ENCODE measurements around the gene RAPGEF5.

RAPGEF5 gene

DNA sequence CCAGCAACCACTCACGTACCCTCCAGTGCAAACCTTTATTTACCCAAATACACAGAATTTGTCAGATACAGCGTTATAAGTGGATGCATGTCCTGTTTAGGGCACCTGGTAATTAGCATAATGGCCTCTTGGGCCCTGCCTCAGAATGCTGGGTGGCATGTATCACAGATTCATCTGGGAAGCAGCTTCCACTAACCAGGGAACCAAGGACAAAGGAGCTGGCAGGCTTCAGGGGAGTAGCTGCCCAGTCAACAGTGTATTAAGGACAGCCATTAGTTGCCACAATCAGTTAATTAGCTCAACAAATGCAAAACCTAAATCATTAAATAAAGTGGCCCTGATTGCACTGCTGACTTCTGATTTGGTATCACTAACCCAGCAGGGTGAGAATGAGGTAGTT lies 105.7 kb downstream of the RAPGEF5 start:
- no peak overlapping the region for H3K4me3 Mint-ChIP-seq
- H3K36me3 Mint-ChIP-seq = no peaks in the 10 kb centered on the region

GRCh38 chr7:22250390-22250789 lies 106.6 kb downstream of the RAPGEF5 start:
- H3K9me3 Mint-ChIP-seq = peaks cover 5% of the 10 kb centered on the region
- DNase-seq (ENCODE audit: low spot score in 2 of 2) (no peak), ATAC-seq (no peak)
- H3K36me3 Mint-ChIP-seq = no peaks in the 10 kb centered on the region
- H3K4me1 Mint-ChIP-seq = no peaks in the 10 kb centered on the region
- H3K27ac Mint-ChIP-seq = no peak overlapping the region
- H3K4me3 Mint-ChIP-seq = no peak overlapping the region

More for the DNA sequence above, 105.7 kb downstream of the RAPGEF5 start:
- ATAC-seq = no peak
- Mint-ChIP-seq H3K27ac (no peak overlapping the region), H3K9me3 (no peaks in the 10 kb centered on the region), H3K4me1 (no peaks in the 10 kb centered on the region)
- no peak for DNase-seq (ENCODE audit: low spot score in 2 of 2)

- no peak overlapping the region for H3K4me3 Mint-ChIP-seq
- H3K4me1 Mint-ChIP-seq = no peaks in the 10 kb centered on the region
- H3K27ac Mint-ChIP-seq = no peak overlapping the region
- ATAC-seq = no peak
- H3K9me3 Mint-ChIP-seq = peaks cover 6% of the 10 kb centered on the region
- no peaks in the 10 kb centered on the region for H3K36me3 Mint-ChIP-seq
- no peak for DNase-seq (ENCODE audit: low spot score in 2 of 2)
Observed at GRCh38 chr7:22248111-22248809, 108.7 kb downstream of the RAPGEF5 start.

GRCh38 chr7:22241805-22242390 lies 115.1 kb downstream of the RAPGEF5 start:
- Mint-ChIP-seq H3K4me3 (no peak overlapping the region), H3K9me3 (peaks cover 6% of the 10 kb centered on the region)
- no peak for DNase-seq (ENCODE audit: low spot score in 2 of 2)

GRCh38 chr7:22240904-22241571 lies 115.9 kb downstream of the RAPGEF5 start:
- Mint-ChIP-seq H3K27ac (no peak overlapping the region), H3K4me3 (no peak overlapping the region)
- no peak for DNase-seq (ENCODE audit: low spot score in 2 of 2)

More at GRCh38 chr7:22241805-22242390, 115.1 kb downstream of the RAPGEF5 start:
- ATAC-seq = no peak
- no peak overlapping the region for H3K27ac Mint-ChIP-seq
- no peaks in the 10 kb centered on the region for H3K4me1 Mint-ChIP-seq
- no peaks in the 10 kb centered on the region for H3K36me3 Mint-ChIP-seq

GRCh38 chr7:22238354-22239311 lies 118.3 kb downstream of the RAPGEF5 start:
- H3K4me1 Mint-ChIP-seq = no peaks in the 10 kb centered on the region

More at GRCh38 chr7:22240904-22241571, 115.9 kb downstream of the RAPGEF5 start:
- Mint-ChIP-seq H3K36me3 (no peaks in the 10 kb centered on the region), H3K9me3 (peaks cover 6% of the 10 kb centered on the region), H3K4me1 (no peaks in the 10 kb centered on the region)
- no peak for ATAC-seq

GRCh38 chr7:22235134-22235533 lies 121.8 kb downstream of the RAPGEF5 start:
- no peaks in the 10 kb centered on the region for H3K36me3 Mint-ChIP-seq
- no peak for DNase-seq (ENCODE audit: low spot score in 2 of 2)
- no peak for ATAC-seq
- no peaks in the 10 kb centered on the region for H3K9me3 Mint-ChIP-seq
- H3K27ac Mint-ChIP-seq = no peak overlapping the region
- no peak overlapping the region for H3K4me3 Mint-ChIP-seq
- H3K4me1 Mint-ChIP-seq = no peaks in the 10 kb centered on the region

More at GRCh38 chr7:22238354-22239311, 118.3 kb downstream of the RAPGEF5 start:
- Mint-ChIP-seq H3K27ac (no peak overlapping the region), H3K4me3 (no peak overlapping the region), H3K36me3 (no peaks in the 10 kb centered on the region), H3K9me3 (no peaks in the 10 kb centered on the region)
- no peak for DNase-seq (ENCODE audit: low spot score in 2 of 2)
- ATAC-seq = no peak

DNA sequence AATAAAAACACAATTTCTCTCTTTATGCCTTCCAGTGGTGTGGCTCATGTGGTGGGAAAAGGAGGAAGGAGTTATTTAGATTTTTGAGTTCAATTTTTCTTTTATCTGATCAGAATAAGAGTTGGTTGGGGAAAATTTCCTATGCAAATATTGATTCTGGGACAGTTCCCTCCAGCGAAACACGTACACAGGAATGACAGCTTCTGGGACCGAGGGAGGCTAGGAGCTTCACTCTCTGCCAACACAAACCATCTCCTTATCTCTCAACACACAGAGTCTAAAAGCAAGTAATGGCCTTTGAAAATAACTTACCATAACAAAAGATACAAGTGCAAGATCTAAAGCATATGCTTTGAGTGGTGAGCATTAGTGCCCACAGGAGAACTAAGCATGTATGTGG lies 122.7 kb downstream of the RAPGEF5 start:
- H3K36me3 Mint-ChIP-seq = no peaks in the 10 kb centered on the region
- no peak overlapping the region for H3K4me3 Mint-ChIP-seq
- no peaks in the 10 kb centered on the region for H3K9me3 Mint-ChIP-seq
- no peak for DNase-seq (ENCODE audit: low spot score in 2 of 2)
- no peaks in the 10 kb centered on the region for H3K4me1 Mint-ChIP-seq
- no peak for ATAC-seq
- no peak overlapping the region for H3K27ac Mint-ChIP-seq

DNA sequence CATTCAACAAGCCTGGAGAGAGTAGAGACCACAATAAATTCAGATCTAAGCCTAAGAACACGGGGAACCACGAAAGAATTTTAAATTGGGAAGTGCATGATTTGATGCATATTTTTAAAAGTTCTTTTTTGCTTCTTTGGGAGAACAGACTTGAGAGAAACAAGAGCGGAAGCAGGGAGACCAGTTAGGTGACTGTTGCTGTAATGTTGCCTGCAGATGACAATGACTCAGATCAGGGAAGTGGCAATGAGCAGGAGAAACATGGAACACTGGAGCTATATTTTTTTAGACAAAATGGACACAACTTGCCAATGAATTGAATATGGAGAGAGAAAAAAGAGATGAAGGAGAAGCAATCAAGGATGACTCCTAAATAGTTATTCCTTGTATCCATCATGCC lies 125.1 kb downstream of the RAPGEF5 start:
- H3K4me1 Mint-ChIP-seq = no peaks in the 10 kb centered on the region
- no peak for ATAC-seq
- no peak for DNase-seq (ENCODE audit: low spot score in 2 of 2)

DNA sequence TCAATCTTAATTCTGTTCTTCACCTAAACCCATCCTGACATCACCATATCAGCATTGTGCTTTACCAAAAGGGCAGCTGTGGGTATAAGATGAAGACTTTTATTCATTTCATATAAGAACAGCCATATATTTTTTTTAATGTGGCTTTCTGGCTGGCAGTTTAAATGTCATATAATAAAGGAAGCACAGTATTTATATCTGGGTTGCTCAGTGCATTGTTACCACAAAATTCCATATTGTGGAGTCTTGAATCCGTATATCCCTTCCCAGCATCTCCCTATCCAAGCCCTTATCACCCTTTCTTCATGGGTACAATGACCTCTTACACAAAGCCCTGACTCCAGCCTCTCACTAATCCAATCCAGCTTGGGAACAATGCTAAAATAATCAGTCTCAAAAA lies 125.8 kb downstream of the RAPGEF5 start:
- DNase-seq (ENCODE audit: low spot score in 2 of 2) (no peak), ATAC-seq (no peak)
- H3K4me3 Mint-ChIP-seq = no peak overlapping the region
- no peaks in the 10 kb centered on the region for H3K4me1 Mint-ChIP-seq
- no peak overlapping the region for H3K27ac Mint-ChIP-seq
- no peaks in the 10 kb centered on the region for H3K36me3 Mint-ChIP-seq
- no peaks in the 10 kb centered on the region for H3K9me3 Mint-ChIP-seq

More for the DNA sequence above, 125.1 kb downstream of the RAPGEF5 start:
- Mint-ChIP-seq H3K9me3 (no peaks in the 10 kb centered on the region), H3K4me3 (no peak overlapping the region), H3K27ac (no peak overlapping the region), H3K36me3 (no peaks in the 10 kb centered on the region)

GRCh38 chr7:22230238-22230637 lies 126.7 kb downstream of the RAPGEF5 start:
- Mint-ChIP-seq H3K27ac (no peak overlapping the region), H3K4me3 (no peak overlapping the region), H3K36me3 (no peaks in the 10 kb centered on the region), H3K4me1 (no peaks in the 10 kb centered on the region), H3K9me3 (no peaks in the 10 kb centered on the region)
- DNase-seq (ENCODE audit: low spot score in 2 of 2) (no peak), ATAC-seq (no peak)

DNA sequence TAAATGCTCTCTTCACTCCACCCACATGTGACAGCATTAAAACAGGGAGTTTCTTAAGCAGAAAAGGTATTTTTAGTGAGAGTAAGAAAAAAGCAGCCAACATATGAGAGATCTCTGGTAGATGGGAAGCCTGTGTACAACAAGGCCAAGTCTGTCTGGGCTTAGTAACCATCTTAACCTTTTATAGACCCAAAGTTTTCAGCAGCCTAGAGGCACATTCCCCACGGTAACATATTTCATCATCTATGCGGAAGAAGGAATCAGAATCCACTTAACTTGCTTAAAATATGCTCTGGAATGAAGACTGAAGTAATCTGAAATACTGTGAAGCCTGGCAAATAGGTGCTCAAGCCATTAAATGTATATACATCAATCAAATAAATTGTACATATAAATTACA lies 127.8 kb downstream of the RAPGEF5 start:
- no peak overlapping the region for H3K4me3 Mint-ChIP-seq
- no peaks in the 10 kb centered on the region for H3K4me1 Mint-ChIP-seq
- ATAC-seq (no peak), DNase-seq (ENCODE audit: low spot score in 2 of 2) (no peak)
- H3K36me3 Mint-ChIP-seq = no peaks in the 10 kb centered on the region
- H3K27ac Mint-ChIP-seq = no peak overlapping the region
- no peaks in the 10 kb centered on the region for H3K9me3 Mint-ChIP-seq

DNA sequence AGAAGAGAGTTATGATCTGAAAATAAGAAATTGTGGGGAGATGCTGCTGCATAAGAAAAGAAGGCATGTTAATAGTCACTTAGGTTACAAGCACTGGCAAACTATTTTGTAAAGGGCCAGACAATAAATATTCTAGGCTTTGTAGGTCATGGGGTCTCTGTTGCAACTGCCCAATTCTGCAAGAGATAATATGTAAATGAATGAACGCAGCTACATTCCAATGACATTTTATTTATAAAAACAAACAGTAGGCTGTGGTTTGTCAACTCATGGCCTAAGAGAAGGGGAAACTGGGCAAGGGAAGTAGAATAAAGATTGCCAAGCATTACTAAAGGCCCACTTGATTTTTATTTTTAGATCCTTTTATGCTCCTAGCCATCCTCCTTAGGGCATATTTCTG lies 133.1 kb downstream of the RAPGEF5 start:
- Mint-ChIP-seq H3K9me3 (no peaks in the 10 kb centered on the region), H3K27ac (no peak overlapping the region), H3K4me3 (no peak overlapping the region), H3K36me3 (no peaks in the 10 kb centered on the region), H3K4me1 (no peaks in the 10 kb centered on the region)
- DNase-seq (ENCODE audit: low spot score in 2 of 2) (no peak), ATAC-seq (no peak)

GRCh38 chr7:22220941-22221340 lies 136.0 kb downstream of the RAPGEF5 start:
- ATAC-seq = no peak
- H3K9me3 Mint-ChIP-seq = no peaks in the 10 kb centered on the region
- H3K36me3 Mint-ChIP-seq = no peaks in the 10 kb centered on the region
- no peak for DNase-seq (ENCODE audit: low spot score in 2 of 2)
- H3K4me3 Mint-ChIP-seq = no peak overlapping the region
- no peak overlapping the region for H3K27ac Mint-ChIP-seq
- no peaks in the 10 kb centered on the region for H3K4me1 Mint-ChIP-seq
